GM12878 (cell line): ENCODE results near the gene KRTAP9-2. TPM values are rescaled to one million over a fixed set of nuclear protein-coding genes. Genes with fewer than 3 reads are reported as not detected.
A peak's percentile ranks its signal among the peaks of the same experiment; 100 is the strongest.
"Not testable (repeated sequence)": the region's sequence is repeated elsewhere in the genome, so short reads cannot be mapped to it uniquely, and the experiment has no call there.

Experiments
- ATAC-seq: fragments of 200-7000 bp; cut with Tn5 transposase; 3 replicates; pipeline ENCODE4 v1.9.1; 2020; ENCODE audit warnings: mild to moderate bottlenecking, moderate library complexity
- Bru-seq: library from RNA; stranded (reverse); fragments of 400-500 nt; gene quantifications from one replicate; lab custom pipeline; 2021; lab: Mats Ljungman, UMichigan
- BruChase-seq, 2 experiments: library from RNA; stranded (reverse); fragments of 400-500 nt; gene quantifications; one replicate each; lab custom pipeline; 2021; lab: Mats Ljungman, UMichigan
- BruUV-seq: library from RNA; stranded (reverse); fragments of 400-500 nt; replicated peaks from 2 replicates; lab custom pipeline; 2021; lab: Mats Ljungman, UMichigan
- CTCF ChIA-PET: fragments of 300-600 bp; sonication (Branson Sonifier 250); formaldehyde crosslinking; extraction: SDS; loops from one replicate; lab custom pipeline; 2021; ENCODE audit warnings: inconsistent platforms; lab: Yijun Ruan, JAX
- POLR2A ChIA-PET: fragments of 350-600 bp; formaldehyde crosslinking; extraction: SDS; loops from one replicate; lab custom pipeline; 2021; ENCODE audit warnings: inconsistent platforms; lab: Charles Lee
- RAD21 ChIA-PET: fragments of 300-600 bp; sonication (Branson Sonifier 250); formaldehyde crosslinking; loops from one replicate; lab custom pipeline; 2023; ENCODE audit warnings: antibody characterized with exemption; ENCODE audit not compliant: unreplicated experiment; lab: Charles Lee
- SMC1A ChIA-PET: fragments of 300-600 bp; sonication (Branson Sonifier 250); formaldehyde crosslinking; loops from one replicate; lab custom pipeline; 2023; ENCODE audit not compliant: unreplicated experiment, uncharacterized antibody; lab: Charles Lee
- DNase-seq: peaks from one replicate; pipeline ENCODE4 v3.0.0-alpha.2; 2011; ENCODE audit warnings: low read depth, low spot score
- FAIRE-seq: peaks from 3 replicates; lab custom pipeline; 2011; peaks lifted over from hg19 to GRCh38; lab: Jason Lieb, UNC
- H2AFZ ChIP-seq: 2 replicates; pipeline ENCODE4 v1.6.0; 2011; ENCODE audit warnings: low read depth, low read length, control low read depth; ENCODE audit not compliant: control insufficient read depth
- H3K27ac ChIP-seq: 2 replicates; pipeline ENCODE4 v1.5.1; 2011; ENCODE audit warnings: control low read depth; ENCODE audit not compliant: control insufficient read depth, insufficient read depth
- H3K27me3 ChIP-seq, 2 experiments: replicated peaks in 1 of 2; 2 replicates each; pipeline versions ENCODE4 v1.6.0 to v1.6.1; 2011; ENCODE audit warnings: low read length in 1 of 2; ENCODE audit not compliant: control insufficient read depth in 2 of 2, insufficient read depth in 2 of 2
- H3K36me3 ChIP-seq, 2 experiments: 2 replicates each; pipeline ENCODE4 v1.5.1; 2011; ENCODE audit warnings: low read length in 1 of 2; ENCODE audit not compliant: control insufficient read depth in 2 of 2, insufficient read depth in 2 of 2
- H3K4me1 ChIP-seq: 2 replicates; pipeline ENCODE4 v1.6.1; 2011; ENCODE audit warnings: mild to moderate bottlenecking, low read length, moderate library complexity, mixed read lengths; ENCODE audit not compliant: control insufficient read depth, insufficient read depth
- H3K4me2 ChIP-seq: 2 replicates; pipeline ENCODE4 v1.6.0; 2011; ENCODE audit warnings: control low read depth; ENCODE audit not compliant: control insufficient read depth, insufficient read depth
- H3K4me3 ChIP-seq: fragments of 200-600 bp; sonication (generic); 2 replicates; pipeline ENCODE4 v1.5.1; 2016
- H3K79me2 ChIP-seq: 2 replicates; pipeline ENCODE4 v1.6.0; 2011; ENCODE audit warnings: low read length; ENCODE audit not compliant: control insufficient read depth, insufficient read depth
- H3K9ac ChIP-seq: 2 replicates; pipeline ENCODE4 v1.8.0; 2011; ENCODE audit warnings: low read length, control low read depth, mixed read lengths; ENCODE audit not compliant: control insufficient read depth, insufficient read depth
- H3K9me3 ChIP-seq: replicated peaks from 3 replicates; pipeline ENCODE4 v1.5.1; 2011; ENCODE audit warnings: mild to moderate bottlenecking, low read length; ENCODE audit not compliant: control insufficient read depth, insufficient read depth
- H4K20me1 ChIP-seq: 2 replicates; pipeline ENCODE4 v1.6.0; 2011; ENCODE audit not compliant: control insufficient read depth, insufficient read depth
- BCL11A ChIP-seq: IDR thresholded peaks from 2 replicates; pipeline ENCODE4 v1.6.1; 2011; ENCODE audit warnings: low read depth, low read length
- BCL3 ChIP-seq: IDR thresholded peaks from 2 replicates; pipeline ENCODE4 v1.6.1; 2011; ENCODE audit warnings: borderline replicate concordance, low read depth, mild to moderate bottlenecking, moderate library complexity, low read length; ENCODE audit not compliant: insufficient read depth, poor library complexity, severe bottlenecking
- HCFC1 ChIP-seq: fragments of 150-350 bp; IDR thresholded peaks from 2 replicates; pipeline ENCODE4 v1.6.1; 2014; ENCODE audit warnings: low read length
- IKZF2 ChIP-seq, 2 experiments: fragments of 450-650 bp; IDR thresholded peaks; 2 replicates each; pipeline ENCODE4 v1.6.1; 2017; ENCODE audit warnings: mild to moderate bottlenecking in 2 of 2, moderate library complexity in 2 of 2
- IRF4 ChIP-seq: IDR thresholded peaks from 2 replicates; pipeline ENCODE4 v1.6.1; 2011; ENCODE audit warnings: low read depth, low read length
- JUNB ChIP-seq: IDR thresholded peaks from 2 replicates; pipeline ENCODE4 v1.6.1; 2016; ENCODE audit warnings: antibody characterized with exemption, mild to moderate bottlenecking
- NFIC ChIP-seq: IDR thresholded peaks from 2 replicates; pipeline ENCODE4 v1.6.1; 2012; ENCODE audit warnings: low read depth, mild to moderate bottlenecking, inconsistent platforms, low read length, moderate library complexity
- PBX3 ChIP-seq: IDR thresholded peaks from 2 replicates; pipeline ENCODE4 v1.6.1; 2011; ENCODE audit warnings: mild to moderate bottlenecking, low read depth, low read length, moderate library complexity; ENCODE audit not compliant: insufficient replicate concordance
- RUNX3 ChIP-seq: IDR thresholded peaks from 2 replicates; pipeline ENCODE4 v1.6.1; 2012; ENCODE audit warnings: low read length, inconsistent platforms
- SPI1 ChIP-seq: IDR thresholded peaks from 2 replicates; pipeline ENCODE4 v1.6.1; 2011; ENCODE audit warnings: low read depth, mild to moderate bottlenecking, low read length, moderate library complexity, borderline replicate concordance; ENCODE audit not compliant: insufficient read depth
- WGBS: methylation state at CpG from one replicate; pipeline ENCODE4 v1.1.6; 2016; ENCODE audit warnings: low lambda C conversion rate; ENCODE audit not compliant: insufficient replicate concordance, insufficient coverage; ENCODE audit errors: missing lambda C conversion rate; 5-methylcytosine and 5-hydroxymethylcytosine counted together
- in situ Hi-C: fragments of 300-500 bp; cut with MboI; formaldehyde crosslinking; loops from 9 replicates; pipeline ENCODE4 v1.14.3; 2018; ENCODE audit warnings: mixed read lengths
- intact Hi-C: fragments of 100-400 bp; cut with micrococcal nuclease; formaldehyde crosslinking; loops from one replicate; pipeline ENCODE4 v1.14.2; 2022; ENCODE audit not compliant: unreplicated experiment
- long read RNA-seq, 2 experiments: library from polyadenylated mRNA; unstranded; transcript quantifications; one replicate each; pipeline ENCODE4 v2.0.0, GENCODE V29; 2019 to 2020
- polyA minus RNA-seq, 3 experiments: library from RNA; depleted of rRNA, polyadenylated mRNA; stranded (reverse); fragments of >200 nt; gene quantifications; 2 replicates each; pipeline ENCODE4 v1.2.3, GENCODE V29; 2011
- polyA plus RNA-seq, 11 experiments: library from polyadenylated mRNA; depleted of rRNA in 4 of 11; unstranded in 6 of 11; stranded (reverse) in 5 of 11; fragments of >200 nt; fragmentation: Nextera tagmentation in 4 of 11; fragmentation: Illumina TruSeq in 1 of 11; extraction: Ambion mirVana in 4 of 11; extraction: Trizol in 1 of 11; gene quantifications; 1 replicate in 1 of 11; 2 replicates in 10 of 11; pipeline versions ENCODE4 v1.2.1 to v1.2.3, GENCODE V29; 2011 to 2016; ENCODE audit warnings: inconsistent platforms in 2 of 11, missing spikeins in 2 of 11, low read depth in 1 of 11
- total RNA-seq, 4 experiments: library from RNA; depleted of rRNA in 3 of 4; stranded (reverse); fragments of >200 nt in 3 of 4; fragmentation: Illumina TruSeq in 1 of 4; extraction: Trizol in 1 of 4; gene quantifications; 2 replicates each; pipeline versions ENCODE4 v1.2.1 to v1.2.3, GENCODE V29; 2013 to 2021

Gene KRTAP9-2
- not detected in 2 replicates for total RNA-seq (2013; cell fraction: nucleolus; rRNA removed)
- total RNA-seq (2014; rRNA removed) = not detected in 2 replicates
- not detected in 2 replicates for total RNA-seq (2014; rRNA removed; fragmentation: Illumina TruSeq; extraction: Trizol)
- not detected in 2 replicates for total RNA-seq (2021)
- not detected for polyA plus RNA-seq (2011; ENCODE audit: low read depth)
- polyA plus RNA-seq (2011; rRNA removed) = not detected in 2 replicates
- polyA plus RNA-seq (2011; cell fraction: cytosol; rRNA removed) = not detected in 2 replicates
- polyA plus RNA-seq (2011; cell fraction: nucleus; rRNA removed) = not detected in 2 replicates
- polyA plus RNA-seq (2012) = not detected in 2 replicates
- polyA plus RNA-seq (2014; fragmentation: Illumina TruSeq; extraction: Trizol) = not detected in 2 replicates
- polyA plus RNA-seq (2014; fragmentation: Nextera tagmentation; extraction: Ambion mirVana) = not detected
- not detected in 2 replicates for polyA plus RNA-seq (2014; rRNA removed)
- polyA plus RNA-seq (2016; fragmentation: Nextera tagmentation; extraction: Ambion mirVana) = not detected
- not detected in 2 replicates for polyA minus RNA-seq (2011; rRNA and poly(A)+ RNA removed)
- not detected in 2 replicates for polyA minus RNA-seq (2011; cell fraction: cytosol; rRNA and poly(A)+ RNA removed)
- polyA minus RNA-seq (2011; cell fraction: nucleus; rRNA and poly(A)+ RNA removed) = not detected in 2 replicates
- not detected for Bru-seq, nascent RNA
- BruChase-seq, experiment 1, labeled RNA remaining after a 6-hour chase = not detected
- BruChase-seq, experiment 2, labeled RNA remaining after a 2-hour chase = not detected
- long read RNA-seq, experiment 1 = 0 reads
- long read RNA-seq, experiment 2 = 0 reads

- H3K9me3 ChIP-seq, H4K20me1 ChIP-seq, DNase-seq, H3K9ac ChIP-seq, BruUV-seq, POLR2A ChIA-PET, SMC1A ChIA-PET, H3K36me3 ChIP-seq, intact Hi-C loops, H3K4me3 ChIP-seq, FAIRE-seq, in situ Hi-C loops, H3K79me2 ChIP-seq, RAD21 ChIA-PET, H3K4me2 ChIP-seq, CTCF ChIA-PET, H3K27me3 ChIP-seq, H2AFZ ChIP-seq, H3K4me1 ChIP-seq, ATAC-seq, H3K27ac ChIP-seq: not testable (repeated sequence)
- 3% methylated on average over 2 of the region's 4 CpGs for WGBS
Observed at GRCh38 chr17:41226598-41227095, at the start of gene KRTAP9-2. Gene KRTAP9-2, plus strand, starts transcription at chr17:41226648. Its CDS starts 7 bp downstream, at chr17:41226655.

DNA sequence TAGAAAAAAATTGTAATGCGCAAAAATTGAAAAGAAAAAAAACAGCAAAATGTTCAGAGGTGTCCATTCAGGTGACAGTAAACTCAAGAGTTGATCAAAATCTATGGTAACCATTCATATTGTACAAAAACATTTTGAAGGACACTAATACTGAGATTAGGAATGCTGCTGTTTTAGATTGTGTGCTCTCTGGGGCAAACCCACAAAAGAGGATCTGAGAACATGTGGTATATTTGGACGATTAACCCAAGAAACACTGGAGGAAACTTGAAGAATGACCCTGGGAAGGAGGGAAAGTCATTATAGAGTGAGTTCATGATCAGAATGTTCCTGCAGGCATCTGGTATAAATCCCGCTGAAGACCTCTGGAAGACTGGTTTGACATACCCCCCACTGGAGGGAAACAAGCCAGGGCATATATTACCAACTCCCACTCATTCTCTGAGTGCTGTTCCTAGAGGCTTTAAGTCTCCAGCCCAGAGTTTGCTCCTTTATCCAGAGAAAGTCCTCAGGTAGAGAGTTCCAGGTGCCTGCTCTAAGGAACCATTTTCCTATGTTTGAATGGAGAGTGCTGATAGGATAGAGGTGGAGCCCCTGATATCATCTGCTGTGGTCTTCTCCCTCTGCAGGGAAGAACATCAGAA lies 49.6 kb upstream of the KRTAP9-2 start:
- Histone ChIP-seq H3K4me2 (no peak overlapping the region), H3K4me3 (no peak overlapping the region), H3K9me3 (no peaks in the 10 kb centered on the region), H3K79me2 (no peaks in the 10 kb centered on the region), H4K20me1 (no peaks in the 10 kb centered on the region), H3K27me3 (no peaks in the 10 kb centered on the region; a peak in 1 of 4 replicates), H3K9ac (no peak overlapping the region), H3K36me3 (no peaks in the 10 kb centered on the region), H3K27ac (no peak overlapping the region), H3K4me1 (peaks cover 3% of the 10 kb centered on the region; the same call in 1 of the 2 replicates), H2AFZ (no peak overlapping the region)
- peak; percentile 49 for ATAC-seq
- ChIA-PET POLR2A (no interaction called here), RAD21 (no interaction called here), SMC1A (no interaction called here), CTCF (no interaction called here)
- in situ Hi-C loops = no loop called here
- DNase-seq = no peak
- no TSS peak for BruUV-seq
- no peak for FAIRE-seq
- peak; percentile 38 to 41; a peak in 3 of 4 replicates for TF ChIP-seq IKZF2 (IDR thresholded peaks at IDR 0.05)
- no peak for TF ChIP-seq HCFC1
- peak; percentile 48; the same call in 1 of the 2 replicates for TF ChIP-seq BCL11A
- 0 out of 2 replicates have a peak, but pooled peaks have one; percentile 31 for TF ChIP-seq NFIC
- no peak for TF ChIP-seq BCL3
- peak; percentile 80 for TF ChIP-seq SPI1
- TF ChIP-seq PBX3 = no peak
- peak; percentile 53; the same call in 1 of the 2 replicates for TF ChIP-seq IRF4
- TF ChIP-seq RUNX3 = peak; percentile 83
- TF ChIP-seq JUNB = peak; percentile 44; the same call in 1 of the 2 replicates
- 28% methylated on average over 3 of the region's 3 CpGs for WGBS
- intact Hi-C loops = no loop called here
